GM21737 (cell line): ENCODE measurements around the gene IFFO2.

ENCODE experiments used
- ATAC-seq: cut with Tn5 transposase; IDR thresholded peaks from one replicate; pipeline ENCODE4 v1.9.1; 2021; ENCODE audit warnings: mild to moderate bottlenecking, moderate library complexity; ENCODE audit not compliant: unreplicated experiment

The IFFO2 gene

GRCh38 chr1:18921516-18922251 is 34.8 kb downstream of the IFFO2 start:
- no peak for ATAC-seq

GRCh38 chr1:18920931-18921330 is 35.5 kb downstream of the IFFO2 start:
- ATAC-seq: no peak

- ATAC-seq: no peak
Measured at GRCh38 chr1:18919956-18920355, 36.5 kb downstream of the IFFO2 start.

- ATAC-seq: no peak
Measured at GRCh38 chr1:18919197-18919905, 37.1 kb downstream of the IFFO2 start.

- ATAC-seq: no peak
Measured at GRCh38 chr1:18918417-18918816, 38.1 kb downstream of the IFFO2 start.

GRCh38 chr1:18917071-18917799 is 39.2 kb downstream of the IFFO2 start:
- no peak for ATAC-seq

- no peak for ATAC-seq
Measured at GRCh38 chr1:18915341-18915740, 41.1 kb downstream of the IFFO2 start.

- ATAC-seq: no peak
Measured at GRCh38 chr1:18913065-18913835, 43.2 kb downstream of the IFFO2 start.

GRCh38 chr1:18912550-18912949 is 43.9 kb downstream of the IFFO2 start:
- ATAC-seq: no peak

- ATAC-seq: no peak
Measured at GRCh38 chr1:18908911-18909771, 47.3 kb downstream of the IFFO2 start.

GRCh38 chr1:18907917-18908845 is 48.3 kb downstream of the IFFO2 start:
- no peak for ATAC-seq

GRCh38 chr1:18907021-18907916 is 49.2 kb downstream of the IFFO2 start:
- no peak for ATAC-seq

- ATAC-seq: no peak
Measured at GRCh38 chr1:18903291-18903756, 53.2 kb downstream of the IFFO2 start.

- peak; percentile 93 for ATAC-seq
Measured at GRCh38 chr1:18902523-18903290, 53.8 kb downstream of the IFFO2 start, which contains the start of gene ALDH4A1. Gene ALDH4A1, minus strand, starts transcription at chr1:18902555. Its CDS starts 32 bp downstream, at chr1:18902523.

- no peak for ATAC-seq
Measured at GRCh38 chr1:18901952-18902522, 54.4 kb downstream of the IFFO2 start.

- no peak for ATAC-seq
Measured at GRCh38 chr1:18901147-18901951, 55.1 kb downstream of the IFFO2 start.
